RWPE1 (cell line): ENCODE results near the gene EPHA10.

Experiments used
- CTCF ChIA-PET: fragments of 350-600 bp; sonication (Branson Sonifier 250); formaldehyde crosslinking; extraction: SDS; loops from one replicate; lab custom pipeline; 2021; lab: Yijun Ruan, JAX
- POLR2A ChIA-PET: fragments of 400-600 bp; formaldehyde crosslinking; extraction: SDS; loops from one replicate; lab custom pipeline; 2020; ENCODE audit warnings: antibody characterized with exemption; ENCODE audit not compliant: low non-redundant PET; lab: Yijun Ruan, JAX
- DNase-seq: peaks from one replicate; pipeline ENCODE4 v3.0.0; 2012; ENCODE audit warnings: low spot score
- H3K27ac ChIP-seq: fragments of 450-650 bp; 2 replicates; pipeline ENCODE4 v1.5.1; 2017
- TF ChIP-seq, protein P1 (sequence below): fragments of 450-650 bp; conservative IDR thresholded peaks from 2 replicates; pipeline ENCODE4 v1.5.1; 2017; ENCODE audit warnings: low read depth, mild to moderate bottlenecking

EPHA10 gene

DNA sequence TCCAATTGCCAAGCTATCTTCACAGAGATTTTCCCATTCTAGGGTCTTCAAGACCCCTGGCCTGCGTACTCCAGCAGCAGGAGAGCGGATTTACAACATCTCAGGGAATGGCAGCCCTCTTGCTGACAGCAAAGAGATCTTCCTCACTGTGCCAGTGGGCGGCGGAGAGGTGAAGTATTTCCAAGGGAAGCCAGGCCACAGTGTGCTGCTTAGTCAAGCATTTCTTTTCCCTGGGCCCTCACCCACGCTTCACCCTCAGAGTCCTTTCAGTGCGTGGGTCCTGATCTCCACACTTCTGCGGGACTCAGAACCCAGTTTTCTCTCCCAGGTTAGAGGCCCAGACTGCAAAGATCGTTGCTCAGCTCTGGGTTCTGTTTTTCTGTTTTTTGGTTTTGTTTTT lies 59.5 kb downstream of the EPHA10 start:
- H3K27ac ChIP-seq = no peak overlapping the region
- ChIA-PET CTCF (no interaction called here), POLR2A (no interaction called here)
- DNase-seq = no peak
- TF ChIP-seq, protein P1, sequence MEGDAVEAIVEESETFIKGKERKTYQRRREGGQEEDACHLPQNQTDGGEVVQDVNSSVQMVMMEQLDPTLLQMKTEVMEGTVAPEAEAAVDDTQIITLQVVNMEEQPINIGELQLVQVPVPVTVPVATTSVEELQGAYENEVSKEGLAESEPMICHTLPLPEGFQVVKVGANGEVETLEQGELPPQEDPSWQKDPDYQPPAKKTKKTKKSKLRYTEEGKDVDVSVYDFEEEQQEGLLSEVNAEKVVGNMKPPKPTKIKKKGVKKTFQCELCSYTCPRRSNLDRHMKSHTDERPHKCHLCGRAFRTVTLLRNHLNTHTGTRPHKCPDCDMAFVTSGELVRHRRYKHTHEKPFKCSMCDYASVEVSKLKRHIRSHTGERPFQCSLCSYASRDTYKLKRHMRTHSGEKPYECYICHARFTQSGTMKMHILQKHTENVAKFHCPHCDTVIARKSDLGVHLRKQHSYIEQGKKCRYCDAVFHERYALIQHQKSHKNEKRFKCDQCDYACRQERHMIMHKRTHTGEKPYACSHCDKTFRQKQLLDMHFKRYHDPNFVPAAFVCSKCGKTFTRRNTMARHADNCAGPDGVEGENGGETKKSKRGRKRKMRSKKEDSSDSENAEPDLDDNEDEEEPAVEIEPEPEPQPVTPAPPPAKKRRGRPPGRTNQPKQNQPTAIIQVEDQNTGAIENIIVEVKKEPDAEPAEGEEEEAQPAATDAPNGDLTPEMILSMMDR = no peak

DNA sequence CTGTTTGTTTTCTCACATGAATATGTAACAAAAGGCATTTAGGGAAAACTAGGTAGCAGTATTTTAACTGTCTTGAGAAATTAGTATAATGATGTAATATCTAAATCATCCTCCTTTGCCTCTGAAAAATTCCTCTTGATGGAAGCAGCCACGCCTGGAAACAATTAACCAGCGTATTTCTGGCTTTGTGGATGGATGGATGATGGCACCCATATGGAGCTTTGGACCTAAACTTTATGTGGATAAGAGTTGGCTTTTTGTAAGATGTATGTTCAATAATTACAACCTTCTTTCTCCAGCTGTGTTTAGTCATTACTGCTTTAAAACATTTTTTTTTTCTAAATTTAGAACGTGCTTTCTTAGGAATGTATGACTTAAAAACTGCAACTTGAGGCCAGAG lies 60.0 kb downstream of the EPHA10 start:
- no peak overlapping the region for H3K27ac ChIP-seq
- POLR2A ChIA-PET = no interaction called here
- DNase-seq = no peak
- TF ChIP-seq, protein P1 = no peak
- CTCF ChIA-PET = interaction anchor here (0.6 kb wide), 1 partner anchor 463 kb away, joined by 3 read pairs; no protein-coding TSS in a partner anchor

GRCh38 chr1:37703061-37703460 lies 61.9 kb downstream of the EPHA10 start:
- ChIA-PET CTCF (no interaction called here), POLR2A (no interaction called here)
- DNase-seq = no peak
- TF ChIP-seq, protein P1 = no peak
- no peak overlapping the region for H3K27ac ChIP-seq

- ChIA-PET POLR2A (no interaction called here), CTCF (no interaction called here)
- H3K27ac ChIP-seq = no peak overlapping the region
- no peak for DNase-seq
- TF ChIP-seq, protein P1 = no peak
These were observed 63.9 kb downstream of the EPHA10 start for GRCh38 chr1:37701051-37701450.

DNA sequence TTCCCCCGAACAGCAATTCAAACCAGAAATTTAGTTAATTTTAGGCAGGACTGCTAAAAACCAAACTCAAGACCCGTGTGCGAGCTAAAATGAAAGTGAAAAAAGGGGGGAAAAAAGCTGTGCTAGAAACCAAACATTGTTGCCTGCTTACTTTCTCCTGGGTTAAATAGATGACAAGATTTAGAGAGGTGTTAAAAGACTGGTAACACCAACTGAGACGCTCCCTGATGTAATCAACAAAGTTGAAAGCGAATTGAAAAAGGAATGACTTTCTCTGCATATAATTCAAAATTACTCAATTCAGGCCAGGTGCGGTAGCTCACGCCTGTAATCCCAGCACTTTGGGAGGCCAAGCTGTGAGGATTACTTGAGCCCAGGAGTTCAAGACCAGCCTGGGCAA lies 65.8 kb downstream of the EPHA10 start:
- TF ChIP-seq, protein P1 = no peak
- ChIA-PET CTCF (no interaction called here), POLR2A (interaction anchor here (0.6 kb wide), 1 partner anchor 165 kb away, joined by 3 read pairs; no protein-coding TSS in a partner anchor)
- DNase-seq = no peak
- no peak overlapping the region for H3K27ac ChIP-seq

DNA sequence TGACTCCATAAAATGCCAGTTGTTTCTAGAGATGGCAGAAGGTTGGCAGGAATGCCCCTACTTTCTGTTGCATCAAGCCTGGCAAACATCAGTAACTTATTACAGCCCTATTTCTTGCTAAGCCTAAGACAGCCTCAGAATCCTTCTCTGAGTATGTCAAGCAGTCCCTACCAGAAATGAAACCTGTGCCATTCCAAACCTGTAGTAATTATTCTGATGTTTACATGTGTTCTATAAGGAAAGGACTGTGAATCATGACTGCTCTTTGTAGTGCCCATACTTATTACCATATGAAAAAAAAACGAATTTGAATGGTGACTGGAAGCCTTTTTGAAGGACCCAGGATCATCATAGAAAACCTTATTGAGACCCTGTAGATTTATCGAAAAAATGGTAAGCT lies 67.2 kb downstream of the EPHA10 start:
- POLR2A ChIA-PET = no interaction called here
- TF ChIP-seq, protein P1 = no peak
- CTCF ChIA-PET = no interaction called here
- no peak overlapping the region for H3K27ac ChIP-seq
- DNase-seq = no peak
